Measurements from ENCODE around the gene NIBAN1. TPM values are rescaled to one million over a fixed set of nuclear protein-coding genes. Genes with fewer than 3 reads are reported as not detected.

The NIBAN1 gene
- total RNA-seq, 1 experiment from 2014 or later, result 8.1 TPM

DNA sequence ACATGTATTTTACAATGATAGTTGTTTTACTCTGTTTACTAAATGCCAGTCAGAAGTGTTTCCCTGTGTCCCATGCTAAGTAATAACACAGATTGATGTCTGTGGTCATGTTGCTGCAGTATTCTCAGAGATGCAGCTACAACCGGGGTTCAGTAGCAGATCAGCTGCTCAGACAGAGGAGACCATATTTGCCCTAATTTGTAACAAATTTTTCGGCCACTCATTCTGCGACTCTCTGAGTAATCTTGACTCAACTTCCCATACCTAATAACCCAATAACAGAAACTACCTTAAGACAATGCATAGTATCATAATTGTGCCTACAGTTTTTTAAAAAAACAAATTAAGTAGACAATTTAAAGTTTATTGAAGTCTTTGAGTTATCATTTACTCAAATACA lies 32.6 kb downstream of the NIBAN1 start:
- no peak overlapping the region for H3K27ac Mint-ChIP-seq
- POLR2A ChIA-PET, result interaction anchor here (0.6 kb wide), 1 partner anchor 111 kb away, joined by 4 read pairs; no protein-coding TSS in a partner anchor

More for the DNA sequence above, 32.6 kb downstream of the NIBAN1 start:
- no peak overlapping the region for H3K4me3 Mint-ChIP-seq
- no peak for DNase-seq (ENCODE audit: low spot score)
- peaks cover 29% of the 10 kb centered on the region for H3K4me1 Mint-ChIP-seq
- CTCF ChIA-PET, result no interaction called here
- no peaks in the 10 kb centered on the region for H3K27me3 Mint-ChIP-seq (ENCODE audit: low read depth)
- H3K36me3 Mint-ChIP-seq, result no peaks in the 10 kb centered on the region
- no peaks in the 10 kb centered on the region for H3K9me3 Mint-ChIP-seq
- ATAC-seq, result no peak
- no peak for TF ChIP-seq MYBL2 (CRISPR knock-in tag; IDR thresholded peaks at IDR 0.05)
- TF ChIP-seq, protein P1, sequence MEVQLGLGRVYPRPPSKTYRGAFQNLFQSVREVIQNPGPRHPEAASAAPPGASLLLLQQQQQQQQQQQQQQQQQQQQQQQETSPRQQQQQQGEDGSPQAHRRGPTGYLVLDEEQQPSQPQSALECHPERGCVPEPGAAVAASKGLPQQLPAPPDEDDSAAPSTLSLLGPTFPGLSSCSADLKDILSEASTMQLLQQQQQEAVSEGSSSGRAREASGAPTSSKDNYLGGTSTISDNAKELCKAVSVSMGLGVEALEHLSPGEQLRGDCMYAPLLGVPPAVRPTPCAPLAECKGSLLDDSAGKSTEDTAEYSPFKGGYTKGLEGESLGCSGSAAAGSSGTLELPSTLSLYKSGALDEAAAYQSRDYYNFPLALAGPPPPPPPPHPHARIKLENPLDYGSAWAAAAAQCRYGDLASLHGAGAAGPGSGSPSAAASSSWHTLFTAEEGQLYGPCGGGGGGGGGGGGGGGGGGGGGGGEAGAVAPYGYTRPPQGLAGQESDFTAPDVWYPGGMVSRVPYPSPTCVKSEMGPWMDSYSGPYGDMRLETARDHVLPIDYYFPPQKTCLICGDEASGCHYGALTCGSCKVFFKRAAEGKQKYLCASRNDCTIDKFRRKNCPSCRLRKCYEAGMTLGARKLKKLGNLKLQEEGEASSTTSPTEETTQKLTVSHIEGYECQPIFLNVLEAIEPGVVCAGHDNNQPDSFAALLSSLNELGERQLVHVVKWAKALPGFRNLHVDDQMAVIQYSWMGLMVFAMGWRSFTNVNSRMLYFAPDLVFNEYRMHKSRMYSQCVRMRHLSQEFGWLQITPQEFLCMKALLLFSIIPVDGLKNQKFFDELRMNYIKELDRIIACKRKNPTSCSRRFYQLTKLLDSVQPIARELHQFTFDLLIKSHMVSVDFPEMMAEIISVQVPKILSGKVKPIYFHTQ (CRISPR knock-in tag; IDR thresholded peaks at IDR 0.05), result no peak
- TF ChIP-seq, protein P2, sequence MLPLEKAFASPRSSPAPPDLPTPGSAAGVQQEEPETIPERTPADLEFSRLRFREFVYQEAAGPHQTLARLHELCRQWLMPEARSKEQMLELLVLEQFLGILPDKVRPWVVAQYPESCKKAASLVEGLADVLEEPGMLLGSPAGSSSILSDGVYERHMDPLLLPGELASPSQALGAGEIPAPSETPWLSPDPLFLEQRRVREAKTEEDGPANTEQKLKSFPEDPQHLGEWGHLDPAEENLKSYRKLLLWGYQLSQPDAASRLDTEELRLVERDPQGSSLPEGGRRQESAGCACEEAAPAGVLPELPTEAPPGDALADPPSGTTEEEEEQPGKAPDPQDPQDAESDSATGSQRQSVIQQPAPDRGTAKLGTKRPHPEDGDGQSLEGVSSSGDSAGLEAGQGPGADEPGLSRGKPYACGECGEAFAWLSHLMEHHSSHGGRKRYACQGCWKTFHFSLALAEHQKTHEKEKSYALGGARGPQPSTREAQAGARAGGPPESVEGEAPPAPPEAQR (CRISPR knock-in tag; IDR thresholded peaks at IDR 0.05), result no peak
- no peak for TF ChIP-seq NFE2L1 (CRISPR knock-in tag; IDR thresholded peaks at IDR 0.05)
- TF ChIP-seq CBFB (CRISPR knock-in tag; IDR thresholded peaks at IDR 0.05; ENCODE audit: low read depth), result no peak
- TF ChIP-seq, protein P3, sequence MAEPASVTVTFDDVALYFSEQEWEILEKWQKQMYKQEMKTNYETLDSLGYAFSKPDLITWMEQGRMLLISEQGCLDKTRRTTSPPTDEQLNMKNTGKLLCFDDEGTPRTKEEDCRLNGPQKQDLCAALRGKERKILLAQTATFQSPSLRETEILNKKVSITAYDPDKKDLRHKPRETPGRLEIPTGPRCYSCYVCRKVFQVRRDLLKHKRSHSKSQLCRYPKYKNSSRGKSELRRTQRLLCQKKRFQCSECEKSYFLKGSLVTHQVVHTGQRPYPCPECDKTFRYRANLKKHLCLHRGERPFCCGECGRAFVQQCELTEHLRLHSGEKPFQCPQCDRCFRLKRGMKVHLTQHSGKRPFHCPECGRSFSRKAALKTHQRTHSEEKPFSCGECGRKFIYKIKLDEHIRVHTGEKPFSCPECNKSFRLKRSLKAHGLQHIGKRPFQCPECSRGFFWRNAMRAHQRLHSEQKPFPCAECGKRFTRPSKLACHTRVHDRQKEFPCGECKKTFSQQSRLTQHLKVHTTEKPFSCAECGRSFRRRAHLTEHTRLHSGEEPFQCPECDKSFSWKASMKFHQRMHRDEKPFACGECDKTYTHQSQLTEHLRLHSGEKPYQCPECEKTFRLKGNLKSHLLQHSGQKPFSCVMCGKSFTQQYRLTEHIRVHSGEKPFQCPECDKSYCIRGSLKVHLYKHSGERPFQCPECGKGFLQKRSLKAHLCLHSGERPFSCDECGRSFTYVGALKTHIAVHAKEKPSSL (CRISPR knock-in tag; conservative IDR thresholded peaks at IDR 0.05), result no peak
- no peak for TF ChIP-seq TCF7 (CRISPR knock-in tag; IDR thresholded peaks at IDR 0.05; ENCODE audit: low read depth)
- TF ChIP-seq, protein P4, sequence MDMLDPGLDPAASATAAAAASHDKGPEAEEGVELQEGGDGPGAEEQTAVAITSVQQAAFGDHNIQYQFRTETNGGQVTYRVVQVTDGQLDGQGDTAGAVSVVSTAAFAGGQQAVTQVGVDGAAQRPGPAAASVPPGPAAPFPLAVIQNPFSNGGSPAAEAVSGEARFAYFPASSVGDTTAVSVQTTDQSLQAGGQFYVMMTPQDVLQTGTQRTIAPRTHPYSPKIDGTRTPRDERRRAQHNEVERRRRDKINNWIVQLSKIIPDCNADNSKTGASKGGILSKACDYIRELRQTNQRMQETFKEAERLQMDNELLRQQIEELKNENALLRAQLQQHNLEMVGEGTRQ (CRISPR knock-in tag; IDR thresholded peaks at IDR 0.05), result no peak
- TF ChIP-seq, protein P5, sequence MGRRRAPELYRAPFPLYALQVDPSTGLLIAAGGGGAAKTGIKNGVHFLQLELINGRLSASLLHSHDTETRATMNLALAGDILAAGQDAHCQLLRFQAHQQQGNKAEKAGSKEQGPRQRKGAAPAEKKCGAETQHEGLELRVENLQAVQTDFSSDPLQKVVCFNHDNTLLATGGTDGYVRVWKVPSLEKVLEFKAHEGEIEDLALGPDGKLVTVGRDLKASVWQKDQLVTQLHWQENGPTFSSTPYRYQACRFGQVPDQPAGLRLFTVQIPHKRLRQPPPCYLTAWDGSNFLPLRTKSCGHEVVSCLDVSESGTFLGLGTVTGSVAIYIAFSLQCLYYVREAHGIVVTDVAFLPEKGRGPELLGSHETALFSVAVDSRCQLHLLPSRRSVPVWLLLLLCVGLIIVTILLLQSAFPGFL (CRISPR knock-in tag; IDR thresholded peaks at IDR 0.05; ENCODE audit: borderline replicate concordance), result no peak
- no peak for TF ChIP-seq ZNF423 (CRISPR knock-in tag; IDR thresholded peaks at IDR 0.05)
- no peak for TF ChIP-seq ETV6 (CRISPR knock-in tag; IDR thresholded peaks at IDR 0.05)
- TF ChIP-seq SOX15 (CRISPR knock-in tag; IDR thresholded peaks at IDR 0.05), result no peak
- TF ChIP-seq CREM (CRISPR knock-in tag; IDR thresholded peaks at IDR 0.05), result no peak
- no peak for TF ChIP-seq SMAD4 (CRISPR knock-in tag; IDR thresholded peaks at IDR 0.05)
- TF ChIP-seq, protein P6, sequence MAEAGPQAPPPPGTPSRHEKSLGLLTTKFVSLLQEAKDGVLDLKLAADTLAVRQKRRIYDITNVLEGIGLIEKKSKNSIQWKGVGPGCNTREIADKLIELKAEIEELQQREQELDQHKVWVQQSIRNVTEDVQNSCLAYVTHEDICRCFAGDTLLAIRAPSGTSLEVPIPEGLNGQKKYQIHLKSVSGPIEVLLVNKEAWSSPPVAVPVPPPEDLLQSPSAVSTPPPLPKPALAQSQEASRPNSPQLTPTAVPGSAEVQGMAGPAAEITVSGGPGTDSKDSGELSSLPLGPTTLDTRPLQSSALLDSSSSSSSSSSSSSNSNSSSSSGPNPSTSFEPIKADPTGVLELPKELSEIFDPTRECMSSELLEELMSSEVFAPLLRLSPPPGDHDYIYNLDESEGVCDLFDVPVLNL (CRISPR knock-in tag; IDR thresholded peaks at IDR 0.05; ENCODE audit: borderline replicate concordance, low read depth), result no peak
- TF ChIP-seq MXD4 (CRISPR knock-in tag; IDR thresholded peaks at IDR 0.05; ENCODE audit: borderline replicate concordance), result no peak
- TF ChIP-seq, protein P7, sequence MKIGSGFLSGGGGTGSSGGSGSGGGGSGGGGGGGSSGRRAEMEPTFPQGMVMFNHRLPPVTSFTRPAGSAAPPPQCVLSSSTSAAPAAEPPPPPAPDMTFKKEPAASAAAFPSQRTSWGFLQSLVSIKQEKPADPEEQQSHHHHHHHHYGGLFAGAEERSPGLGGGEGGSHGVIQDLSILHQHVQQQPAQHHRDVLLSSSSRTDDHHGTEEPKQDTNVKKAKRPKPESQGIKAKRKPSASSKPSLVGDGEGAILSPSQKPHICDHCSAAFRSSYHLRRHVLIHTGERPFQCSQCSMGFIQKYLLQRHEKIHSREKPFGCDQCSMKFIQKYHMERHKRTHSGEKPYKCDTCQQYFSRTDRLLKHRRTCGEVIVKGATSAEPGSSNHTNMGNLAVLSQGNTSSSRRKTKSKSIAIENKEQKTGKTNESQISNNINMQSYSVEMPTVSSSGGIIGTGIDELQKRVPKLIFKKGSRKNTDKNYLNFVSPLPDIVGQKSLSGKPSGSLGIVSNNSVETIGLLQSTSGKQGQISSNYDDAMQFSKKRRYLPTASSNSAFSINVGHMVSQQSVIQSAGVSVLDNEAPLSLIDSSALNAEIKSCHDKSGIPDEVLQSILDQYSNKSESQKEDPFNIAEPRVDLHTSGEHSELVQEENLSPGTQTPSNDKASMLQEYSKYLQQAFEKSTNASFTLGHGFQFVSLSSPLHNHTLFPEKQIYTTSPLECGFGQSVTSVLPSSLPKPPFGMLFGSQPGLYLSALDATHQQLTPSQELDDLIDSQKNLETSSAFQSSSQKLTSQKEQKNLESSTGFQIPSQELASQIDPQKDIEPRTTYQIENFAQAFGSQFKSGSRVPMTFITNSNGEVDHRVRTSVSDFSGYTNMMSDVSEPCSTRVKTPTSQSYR (CRISPR knock-in tag; IDR thresholded peaks at IDR 0.05), result no peak
- TF ChIP-seq, protein P8, sequence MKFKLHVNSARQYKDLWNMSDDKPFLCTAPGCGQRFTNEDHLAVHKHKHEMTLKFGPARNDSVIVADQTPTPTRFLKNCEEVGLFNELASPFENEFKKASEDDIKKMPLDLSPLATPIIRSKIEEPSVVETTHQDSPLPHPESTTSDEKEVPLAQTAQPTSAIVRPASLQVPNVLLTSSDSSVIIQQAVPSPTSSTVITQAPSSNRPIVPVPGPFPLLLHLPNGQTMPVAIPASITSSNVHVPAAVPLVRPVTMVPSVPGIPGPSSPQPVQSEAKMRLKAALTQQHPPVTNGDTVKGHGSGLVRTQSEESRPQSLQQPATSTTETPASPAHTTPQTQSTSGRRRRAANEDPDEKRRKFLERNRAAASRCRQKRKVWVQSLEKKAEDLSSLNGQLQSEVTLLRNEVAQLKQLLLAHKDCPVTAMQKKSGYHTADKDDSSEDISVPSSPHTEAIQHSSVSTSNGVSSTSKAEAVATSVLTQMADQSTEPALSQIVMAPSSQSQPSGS (CRISPR knock-in tag; IDR thresholded peaks at IDR 0.05; ENCODE audit: borderline replicate concordance, low read depth), result no peak
